Stimulated activated CD8-positive, alpha-beta memory T cell treated with anti-CD3 and anti-CD28 coated beads, Interleukin-7, amount 100 ng/mL, for 24 hours (primary cell): ENCODE results near the gene CLDN12.
"Not testable (repeated sequence)": the region's sequence is repeated elsewhere in the genome, so short reads cannot be mapped to it uniquely, and the experiment has no call there.

Experiments
- DNase-seq: peaks from one replicate; pipeline ENCODE4 v3.0.0-alpha.2; 2020; ENCODE audit warnings: low read depth

The CLDN12 gene

DNA sequence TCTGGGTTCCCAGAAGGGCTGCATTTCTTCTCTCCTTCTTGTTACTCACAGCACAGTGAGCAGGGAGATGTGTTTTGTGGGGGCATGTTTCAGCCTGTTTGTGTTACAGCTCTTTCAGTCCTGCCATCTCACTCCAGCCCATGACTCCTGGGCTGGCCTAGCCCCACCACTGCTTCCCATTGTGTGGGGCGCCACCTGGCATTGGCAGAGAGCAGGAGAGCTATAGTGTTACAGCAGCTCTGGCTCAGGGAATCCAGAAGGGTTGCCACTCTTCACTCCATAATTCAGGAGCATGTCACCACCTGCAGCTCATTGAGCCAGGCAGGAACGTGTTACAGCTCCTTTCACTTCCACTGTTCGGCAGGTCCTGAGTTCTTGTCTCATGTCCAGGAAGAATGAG, 30.0 kb downstream of the CLDN12 start:
- DNase-seq = no peak

DNA sequence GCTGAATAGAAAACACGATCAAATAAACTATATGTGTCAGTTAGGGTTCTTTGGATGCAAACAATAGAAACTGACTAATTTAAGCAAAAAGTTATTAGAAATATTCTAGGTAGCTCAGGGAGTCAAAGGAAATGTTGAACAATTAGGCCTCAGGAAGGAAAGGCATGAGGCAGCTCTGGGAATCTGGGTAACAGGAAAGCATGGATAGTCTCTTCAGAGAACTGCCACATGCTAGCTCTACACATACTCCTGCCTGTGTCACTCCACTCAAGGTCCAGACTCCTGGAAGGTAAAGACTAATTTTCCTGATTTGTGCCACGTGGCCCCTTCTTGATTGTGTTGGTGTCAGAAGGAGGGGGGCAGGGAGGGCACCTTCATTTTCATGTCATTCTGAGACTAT, 42.4 kb downstream of the CLDN12 start:
- DNase-seq = no peak

DNA sequence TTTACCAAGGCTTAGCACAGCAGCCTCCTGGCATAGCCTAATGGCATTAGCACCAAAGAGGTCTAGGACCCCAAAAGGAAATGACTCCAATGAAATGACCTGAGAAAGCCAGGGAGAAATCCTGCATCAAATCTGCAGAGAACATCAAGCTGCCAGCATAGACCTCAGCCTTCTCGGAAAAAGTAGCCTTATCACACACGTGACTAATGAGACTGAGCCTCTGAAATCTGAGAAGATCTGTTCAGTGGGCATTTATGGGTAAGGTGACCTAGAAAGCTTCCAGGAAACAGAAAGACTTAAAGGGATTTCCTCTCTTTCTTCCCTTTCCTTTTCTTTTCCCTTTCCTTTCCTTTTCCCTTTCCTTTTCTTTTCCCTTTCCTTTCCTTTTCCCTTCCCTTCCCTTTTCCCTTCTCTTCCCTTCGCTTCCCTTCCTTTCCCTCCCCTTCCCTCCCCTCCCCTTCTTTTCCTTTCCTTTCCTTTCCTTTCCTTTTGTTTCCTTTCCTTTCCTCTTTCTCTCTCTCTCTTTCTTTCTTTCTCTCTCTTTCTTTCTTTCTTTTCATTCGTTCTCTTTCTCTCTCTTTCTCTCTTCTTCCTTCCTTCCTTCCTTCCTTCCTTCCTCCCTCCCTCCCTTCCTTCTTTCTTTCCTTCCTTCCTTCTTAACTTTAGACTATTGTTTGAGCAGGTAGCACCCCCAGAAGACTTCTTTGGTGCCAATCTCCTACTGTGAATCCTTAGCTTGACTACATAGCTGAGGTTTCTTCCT, 43.1 kb downstream of the CLDN12 start:
- no peak for DNase-seq

GRCh38 chr7:90453259-90453891, 50.1 kb downstream of the CLDN12 start:
- no peak for DNase-seq

DNA sequence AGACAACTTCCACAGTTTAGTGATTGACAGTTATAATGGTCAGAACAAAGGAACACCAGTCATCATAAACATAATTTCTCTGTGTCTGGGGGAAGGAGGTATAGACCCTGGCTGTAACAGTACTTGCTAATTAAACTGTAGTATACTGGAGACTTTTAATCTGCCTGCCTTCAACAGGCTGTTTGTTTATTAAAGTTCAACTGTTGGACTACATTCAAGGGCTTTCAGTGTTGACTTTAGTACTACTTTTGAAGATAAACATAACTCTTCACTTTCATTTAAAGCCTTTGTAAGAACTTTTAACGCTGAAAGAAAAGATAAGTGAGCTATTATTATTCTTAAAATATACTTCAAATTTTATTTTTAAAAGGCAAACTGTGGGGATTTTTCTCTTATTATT, 50.7 kb downstream of the CLDN12 start:
- no peak for DNase-seq

DNA sequence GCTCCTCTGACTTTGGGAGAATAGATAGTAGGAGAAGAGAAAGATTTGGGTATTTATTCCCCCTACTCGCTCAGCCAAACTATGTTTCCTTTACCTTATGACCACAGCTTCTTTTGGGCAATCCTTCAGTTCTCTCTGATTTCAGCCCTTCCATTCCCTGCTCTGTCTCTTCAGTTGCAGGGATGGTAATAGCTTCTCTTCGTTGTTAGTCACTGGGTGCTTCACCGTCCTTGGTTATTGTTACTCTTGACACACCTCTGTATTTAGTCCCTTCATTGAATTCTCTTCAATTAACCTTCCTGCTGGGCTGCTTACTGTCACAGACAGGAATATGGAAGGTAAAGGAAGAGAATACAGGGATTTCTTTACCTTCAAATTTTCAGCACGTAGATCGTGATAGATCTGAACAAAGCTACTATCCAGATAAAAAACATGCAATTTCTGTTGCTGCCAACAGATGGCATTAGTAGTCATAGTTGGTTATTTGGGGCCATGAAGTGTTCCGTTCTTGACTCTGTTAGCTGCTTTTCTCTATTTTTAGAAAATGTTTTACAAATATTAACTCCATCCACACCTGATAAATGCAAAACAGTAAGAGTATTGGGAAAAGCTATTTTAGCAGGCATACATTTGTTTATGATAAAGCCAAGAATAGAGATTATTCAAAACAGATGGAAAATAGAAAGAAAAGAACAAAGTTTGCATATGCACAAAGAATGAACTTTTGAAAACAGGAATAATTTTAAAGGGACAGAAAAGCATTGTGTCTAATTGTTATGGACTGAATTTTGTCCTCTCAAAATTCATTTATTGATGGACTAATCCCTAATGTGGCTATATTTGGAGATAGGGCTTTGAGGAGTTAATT, 52.1 kb downstream of the CLDN12 start:
- no peak for DNase-seq

- no peak for DNase-seq
These were observed 54.8 kb downstream of the CLDN12 start for GRCh38 chr7:90458104-90458503.

GRCh38 chr7:90459888-90460287, 56.6 kb downstream of the CLDN12 start:
- no peak for DNase-seq

DNA sequence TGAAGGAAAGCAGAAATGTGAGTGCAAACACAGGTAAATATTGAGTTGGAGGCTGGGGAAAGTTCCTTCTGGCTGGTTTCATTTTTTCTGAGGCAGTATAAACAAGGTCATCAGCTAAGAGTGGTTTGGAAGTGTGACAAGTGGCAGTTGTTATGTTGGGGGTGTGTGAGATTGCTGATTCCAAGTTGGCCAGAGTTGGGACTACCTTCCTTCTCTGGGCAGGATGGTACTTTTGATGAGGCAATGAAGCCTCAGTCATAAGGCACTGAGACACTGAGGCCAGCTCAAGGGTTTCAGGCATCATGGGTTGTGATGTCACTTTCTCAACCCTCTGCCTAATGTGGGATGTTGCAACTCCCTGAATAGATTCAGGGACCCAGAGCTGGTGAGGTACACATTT, 58.0 kb downstream of the CLDN12 start:
- no peak for DNase-seq

DNA sequence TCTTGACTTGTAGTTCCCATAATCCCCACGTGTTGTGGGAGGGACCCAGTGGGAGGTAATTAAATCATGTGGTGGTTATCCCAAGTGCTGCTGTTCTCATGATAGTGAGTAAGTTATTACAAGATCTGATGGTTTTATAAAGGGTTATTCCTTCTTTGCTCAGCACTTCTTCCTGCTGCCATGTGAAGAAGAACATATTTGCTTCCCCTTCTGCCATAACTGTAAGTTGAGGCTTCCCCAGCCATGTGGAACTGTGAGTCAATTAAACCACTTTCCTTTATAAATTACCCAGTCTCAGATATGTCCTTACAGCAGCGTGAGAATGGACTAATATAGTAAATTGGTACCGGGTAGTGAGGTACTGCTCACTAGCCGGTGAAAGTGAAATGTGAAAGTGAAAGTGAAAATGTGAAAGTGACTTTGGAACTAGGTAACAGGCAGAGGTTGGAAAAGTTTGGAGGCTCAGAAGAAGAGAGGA, 59.9 kb downstream of the CLDN12 start:
- DNase-seq = not testable (repeated sequence)
